Tibial artery (tissue), 4 donors: ENCODE results near the gene PSME1.

Source experiments
- DNase-seq, 2 donors: peaks; one replicate each; pipeline ENCODE4 v3.0.0-alpha.2; 2019
- H3K27ac ChIP-seq, 2 donors: fragments of 200-600 bp; sonication (generic) in 1 of 2; 1 replicate in 1 of 2; 2 replicates in 1 of 2; pipeline ENCODE4 v1.5.1; 2018 to 2019; ENCODE audit warnings: mild to moderate bottlenecking in 1 of 2
- H3K27me3 ChIP-seq, 2 donors: fragments of 200-600 bp; sonication (generic) in 1 of 2; one replicate each; pipeline versions ENCODE4 v1.5.1 to v1.6.0; 2016 to 2019
- H3K36me3 ChIP-seq, 3 donors: fragments of 200-600 bp; sonication (generic) in 2 of 3; one replicate each; pipeline ENCODE4 v1.5.1; 2016 to 2019; ENCODE audit warnings: mild to moderate bottlenecking in 2 of 3
- H3K4me1 ChIP-seq, 4 donors: fragments of 200-600 bp; sonication (generic) in 2 of 4; 1 replicate in 3 of 4; 2 replicates in 1 of 4; pipeline ENCODE4 v1.5.1; 2016 to 2019
- H3K4me3 ChIP-seq, 2 donors: fragments of 200-600 bp; sonication (generic) in 1 of 2; 1 replicate in 1 of 2; 2 replicates in 1 of 2; pipeline ENCODE4 v1.5.1; 2018 to 2019; ENCODE audit warnings: mild to moderate bottlenecking in 2 of 2
- H3K9me3 ChIP-seq, 3 donors: fragments of 200-600 bp; sonication (generic) in 1 of 3; one replicate each; pipeline ENCODE4 v1.5.1; 2016 to 2019
- intact Hi-C: fragments of 100-400 bp; cut with DNase I; formaldehyde crosslinking; loops from one replicate; pipeline ENCODE4 v1.15.0; 2023; ENCODE audit warnings: low total_unique reads
- TF ChIP-seq, protein P1 (sequence below), 2 experiments: fragments of 200-600 bp in 1 of 2; fragments of 450-650 bp in 1 of 2; IDR thresholded peaks; one replicate each; pipeline ENCODE4 v1.5.1; 2017 to 2019; ENCODE audit warnings: antibody characterized with exemption in 2 of 2, mild to moderate bottlenecking in 1 of 2, moderate library complexity in 1 of 2

Gene PSME1

DNA sequence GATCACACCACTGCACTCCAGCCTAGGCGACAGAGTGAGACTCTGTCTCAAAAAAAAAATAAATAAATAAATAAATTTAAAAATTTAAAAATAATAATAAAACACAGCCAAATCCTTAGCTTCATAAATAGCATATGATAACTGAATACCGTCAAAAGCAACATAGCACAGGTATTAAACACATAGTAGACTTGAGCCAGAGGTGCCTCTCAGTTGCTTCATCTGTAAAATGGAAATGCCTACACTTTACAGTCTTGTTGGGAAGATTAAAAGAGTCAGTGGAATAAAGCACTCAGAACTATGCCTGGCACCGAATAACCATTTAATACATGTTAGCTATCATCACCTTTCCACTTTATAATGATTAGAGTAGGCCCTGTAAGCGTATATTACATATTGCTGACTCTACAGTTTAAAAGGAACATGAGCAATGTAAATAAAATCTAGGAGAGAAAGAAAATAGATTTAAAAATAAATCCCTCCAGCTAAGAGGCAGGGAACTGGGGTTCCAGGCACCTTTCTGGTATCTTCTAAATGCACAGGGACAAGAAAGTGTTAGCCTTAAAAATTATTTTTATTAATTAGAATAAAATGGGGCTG is 29.2 kb upstream of the PSME1 start:
- Histone ChIP-seq H3K9me3 (no peaks in the 10 kb centered on the region), H3K27ac (no peak overlapping the region), H3K36me3 (peaks cover 0 to 18% (median 13%) of the 10 kb centered on the region in 3 donors), H3K4me3 (no peak overlapping the region), H3K27me3 (no peaks in the 10 kb centered on the region), H3K4me1 (peaks cover 0 to 5% (median 4%) of the 10 kb centered on the region in 4 donors)
- no peak for DNase-seq
- TF ChIP-seq, protein P1, sequence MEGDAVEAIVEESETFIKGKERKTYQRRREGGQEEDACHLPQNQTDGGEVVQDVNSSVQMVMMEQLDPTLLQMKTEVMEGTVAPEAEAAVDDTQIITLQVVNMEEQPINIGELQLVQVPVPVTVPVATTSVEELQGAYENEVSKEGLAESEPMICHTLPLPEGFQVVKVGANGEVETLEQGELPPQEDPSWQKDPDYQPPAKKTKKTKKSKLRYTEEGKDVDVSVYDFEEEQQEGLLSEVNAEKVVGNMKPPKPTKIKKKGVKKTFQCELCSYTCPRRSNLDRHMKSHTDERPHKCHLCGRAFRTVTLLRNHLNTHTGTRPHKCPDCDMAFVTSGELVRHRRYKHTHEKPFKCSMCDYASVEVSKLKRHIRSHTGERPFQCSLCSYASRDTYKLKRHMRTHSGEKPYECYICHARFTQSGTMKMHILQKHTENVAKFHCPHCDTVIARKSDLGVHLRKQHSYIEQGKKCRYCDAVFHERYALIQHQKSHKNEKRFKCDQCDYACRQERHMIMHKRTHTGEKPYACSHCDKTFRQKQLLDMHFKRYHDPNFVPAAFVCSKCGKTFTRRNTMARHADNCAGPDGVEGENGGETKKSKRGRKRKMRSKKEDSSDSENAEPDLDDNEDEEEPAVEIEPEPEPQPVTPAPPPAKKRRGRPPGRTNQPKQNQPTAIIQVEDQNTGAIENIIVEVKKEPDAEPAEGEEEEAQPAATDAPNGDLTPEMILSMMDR (IDR thresholded peaks at IDR 0.05), result no peak
- intact Hi-C loops, result loop anchor here (5.0 kb wide), 2 partner anchors 49 to 94 kb away; no protein-coding TSS in a partner anchor

- Histone ChIP-seq H3K27ac (no peak overlapping the region), H3K27me3 (no peaks in the 10 kb centered on the region), H3K4me3 (no peak overlapping the region), H3K9me3 (no peaks in the 10 kb centered on the region), H3K36me3 (peaks cover 0 to 10% (median 5%) of the 10 kb centered on the region in 3 donors), H3K4me1 (peaks cover 0 to 8% (median 5%) of the 10 kb centered on the region in 4 donors)
- DNase-seq, result no peak
- intact Hi-C loops, result loop anchor here (5.0 kb wide), 2 partner anchors 51 to 96 kb away; no protein-coding TSS in a partner anchor
- TF ChIP-seq, protein P1 (IDR thresholded peaks at IDR 0.05), result no peak
Measured at GRCh38 chr14:24108336-24108874, 27.6 kb upstream of the PSME1 start.

DNA sequence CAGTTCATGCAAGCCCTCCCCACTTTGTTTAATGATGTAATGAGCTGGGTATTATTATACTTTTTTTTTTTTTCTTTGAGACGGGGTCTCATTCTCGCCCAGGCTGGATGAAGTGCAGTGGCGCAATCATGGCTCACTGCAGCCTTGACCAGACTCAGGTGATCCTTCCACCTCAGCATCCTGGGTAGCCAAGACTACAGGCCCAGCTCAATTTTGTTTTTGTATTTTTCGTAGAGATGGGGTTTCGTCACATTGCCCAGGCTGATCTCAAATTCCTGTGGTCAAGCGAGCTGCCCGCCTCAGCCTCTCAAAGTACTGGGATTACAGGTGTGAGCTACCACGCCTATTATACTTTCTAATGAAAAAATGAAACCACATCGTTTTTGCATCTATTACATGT is 25.9 kb upstream of the PSME1 start:
- H3K4me3 ChIP-seq, result no peak overlapping the region
- TF ChIP-seq, protein P1 (IDR thresholded peaks at IDR 0.05), result no peak
- no peaks in the 10 kb centered on the region for H3K9me3 ChIP-seq
- H3K36me3 ChIP-seq, result no peaks in the 10 kb centered on the region
- H3K27me3 ChIP-seq, result no peaks in the 10 kb centered on the region
- DNase-seq, result no peak
- H3K27ac ChIP-seq, result no peak overlapping the region
- peaks cover 0 to 11% (median 7%) of the 10 kb centered on the region in 4 donors for H3K4me1 ChIP-seq
- intact Hi-C loops, result no loop called here

- Histone ChIP-seq H3K4me1 (peaks cover 0 to 13% (median 8%) of the 10 kb centered on the region in 4 donors), H3K27ac (no peak overlapping the region), H3K36me3 (no peaks in the 10 kb centered on the region), H3K4me3 (no peak overlapping the region), H3K9me3 (no peaks in the 10 kb centered on the region), H3K27me3 (no peaks in the 10 kb centered on the region)
- intact Hi-C loops, result no loop called here
- TF ChIP-seq, protein P1 (IDR thresholded peaks at IDR 0.05), result no peak
- no peak for DNase-seq
Measured at GRCh38 chr14:24110523-24110922, 25.5 kb upstream of the PSME1 start.

- Histone ChIP-seq H3K4me3 (peak overlapping the region; percentile 65 to 80), H3K27ac (peak overlapping the region; percentile 95 to 98), H3K4me1 (peaks cover 0 to 31% (median 22%) of the 10 kb centered on the region in 4 donors), H3K9me3 (no peaks in the 10 kb centered on the region), H3K27me3 (no peaks in the 10 kb centered on the region), H3K36me3 (peaks cover 11 to 20% (median 16%) of the 10 kb centered on the region in 3 donors)
- TF ChIP-seq, protein P1 (IDR thresholded peaks at IDR 0.05), result no peak
- DNase-seq, result no peak
- intact Hi-C loops, result no loop called here
Measured at GRCh38 chr14:24113379-24113800, 22.6 kb upstream of the PSME1 start.
